Measurements from ENCODE around the gene CEBPB. TPM values are rescaled to one million over a fixed set of nuclear protein-coding genes. Genes with fewer than 3 reads are reported as not detected.
"Not testable (repeated sequence)": the region's sequence is repeated elsewhere in the genome, so short reads cannot be mapped to it uniquely, and the experiment has no call there.

The CEBPB gene
- total and polyA plus RNA-seq, 3 donors from 2014 or later: 11.3 to 40.0 (median 25.9) TPM

DNA sequence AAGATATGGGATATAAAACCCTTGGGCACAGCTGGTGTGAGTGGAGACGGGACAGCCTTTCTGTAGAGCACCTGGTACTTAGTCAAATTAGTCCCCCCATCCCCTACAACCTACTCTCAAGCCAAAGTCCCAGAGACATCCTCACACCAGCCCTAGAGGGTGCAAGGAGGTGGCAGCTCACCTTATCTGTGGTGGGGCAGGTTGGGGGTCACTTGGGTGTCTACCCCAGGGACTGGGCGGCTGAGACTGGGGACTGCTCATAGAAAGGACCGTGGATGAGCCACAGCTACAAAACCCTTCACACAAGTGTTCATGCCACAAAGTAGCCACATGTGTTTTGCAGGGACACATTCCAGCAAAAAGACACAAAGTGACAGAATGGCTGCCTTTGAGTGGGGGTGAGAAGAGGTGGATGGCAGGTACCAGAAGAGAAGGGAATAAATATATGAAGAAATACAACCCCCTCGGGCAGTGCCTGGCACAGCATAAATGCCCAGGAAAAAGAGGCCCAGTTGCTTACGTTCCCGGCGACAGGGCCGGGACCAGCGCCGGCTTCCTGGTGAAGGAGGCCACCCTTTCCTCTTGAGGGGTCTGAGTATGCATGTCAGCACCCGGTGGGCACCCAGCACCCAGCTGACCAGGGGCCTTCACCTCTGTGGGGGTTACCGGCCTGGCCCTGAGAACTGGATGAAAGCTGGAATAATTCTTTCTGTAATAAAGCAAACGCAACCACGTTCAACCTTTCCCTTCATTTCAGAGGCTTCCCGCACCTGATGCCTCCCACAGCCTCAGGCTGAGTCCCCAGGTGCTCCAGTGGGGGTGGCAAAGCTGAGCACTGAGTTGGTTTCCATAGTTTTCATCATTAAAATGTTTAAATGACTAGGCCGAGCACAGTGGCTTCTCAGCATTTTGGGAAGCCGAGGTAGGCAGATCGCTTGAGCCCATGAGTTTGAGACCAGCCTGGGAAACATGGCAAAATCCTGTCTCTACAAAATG is 14.4 kb upstream of the CEBPB start:
- TF ChIP-seq CTCF (IDR thresholded peaks at IDR 0.05) (no peak), POLR2A (IDR thresholded peaks at IDR 0.05) (no peak)
- H3K4me3 ChIP-seq: no peak overlapping the region
- no peak overlapping the region for H3K27ac ChIP-seq
- no peak for DNase-seq
- H3K4me1 ChIP-seq: peaks cover 8% of the 10 kb centered on the region
- no peaks in the 10 kb centered on the region for H3K36me3 ChIP-seq (ENCODE audit: low read depth, missing control alignments)
- intact Hi-C loops (cut with DNase I; ENCODE audit: low total_unique reads): no loop called here
- 85 to 90% methylated on average over 18 of the region's 18 CpGs for WGBS, 2 donors
- H3K9me3 ChIP-seq: no peaks in the 10 kb centered on the region
- H3K27me3 ChIP-seq: no peaks in the 10 kb centered on the region

GRCh38 chr20:50178672-50179071 is 12.0 kb upstream of the CEBPB start:
- H3K36me3 ChIP-seq (ENCODE audit: low read depth, missing control alignments); intact Hi-C loops (cut with DNase I; ENCODE audit: low total_unique reads); H3K27me3 ChIP-seq; H3K9me3 ChIP-seq; H3K4me1 ChIP-seq; DNase-seq; H3K4me3 ChIP-seq; H3K27ac ChIP-seq: not testable (repeated sequence)
- WGBS, 2 donors: 93 to 95% methylated on average over 9 of the region's 9 CpGs

- intact Hi-C loops (cut with DNase I; ENCODE audit: low total_unique reads): loop anchor here (10.0 kb wide), 1 partner anchor 393 kb away; no protein-coding TSS in a partner anchor
- Histone ChIP-seq H3K9me3 (no peaks in the 10 kb centered on the region), H3K27ac (no peak overlapping the region), H3K4me3 (no peak overlapping the region), H3K4me1 (no peaks in the 10 kb centered on the region), H3K27me3 (no peaks in the 10 kb centered on the region), H3K36me3 (ENCODE audit: low read depth, missing control alignments) (no peaks in the 10 kb centered on the region)
- 89 to 94% methylated on average over 10 of the region's 10 CpGs for WGBS, 2 donors
- TF ChIP-seq POLR2A (IDR thresholded peaks at IDR 0.05) (no peak), CTCF (IDR thresholded peaks at IDR 0.05) (no peak)
- no peak for DNase-seq
Observed at GRCh38 chr20:50181344-50181743, 9.3 kb upstream of the CEBPB start.

DNA sequence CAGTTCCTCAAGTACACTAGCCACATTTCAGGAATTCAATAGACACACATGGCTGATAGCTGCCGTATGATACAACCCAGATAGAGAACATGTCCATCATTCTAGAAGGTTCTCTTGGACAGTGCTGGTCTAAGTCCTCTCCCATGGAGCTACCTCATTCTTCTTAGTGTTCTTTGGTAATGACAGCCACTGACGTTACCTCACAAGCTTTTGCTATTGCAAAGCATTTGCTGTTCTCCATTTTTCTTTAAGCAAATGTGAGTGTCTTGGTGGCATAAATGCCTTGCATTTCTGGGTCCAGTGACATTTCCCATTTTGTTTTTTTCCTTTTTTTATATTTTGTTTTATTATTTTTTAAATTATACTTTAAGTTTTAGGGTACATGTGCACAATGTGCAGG is 8.3 kb upstream of the CEBPB start:
- TF ChIP-seq POLR2A (IDR thresholded peaks at IDR 0.05) (no peak), CTCF (IDR thresholded peaks at IDR 0.05) (no peak)
- Histone ChIP-seq H3K27me3 (no peaks in the 10 kb centered on the region), H3K4me1 (no peaks in the 10 kb centered on the region), H3K36me3 (ENCODE audit: low read depth, missing control alignments) (no peaks in the 10 kb centered on the region), H3K9me3 (no peaks in the 10 kb centered on the region), H3K4me3 (no peak overlapping the region), H3K27ac (no peak overlapping the region)
- no peak for DNase-seq
- intact Hi-C loops (cut with DNase I; ENCODE audit: low total_unique reads): loop anchor here (10.0 kb wide), 1 partner anchor 392 kb away; no protein-coding TSS in a partner anchor
- WGBS, 2 donors: 82 to 86% methylated on average over 2 of the region's 2 CpGs

DNA sequence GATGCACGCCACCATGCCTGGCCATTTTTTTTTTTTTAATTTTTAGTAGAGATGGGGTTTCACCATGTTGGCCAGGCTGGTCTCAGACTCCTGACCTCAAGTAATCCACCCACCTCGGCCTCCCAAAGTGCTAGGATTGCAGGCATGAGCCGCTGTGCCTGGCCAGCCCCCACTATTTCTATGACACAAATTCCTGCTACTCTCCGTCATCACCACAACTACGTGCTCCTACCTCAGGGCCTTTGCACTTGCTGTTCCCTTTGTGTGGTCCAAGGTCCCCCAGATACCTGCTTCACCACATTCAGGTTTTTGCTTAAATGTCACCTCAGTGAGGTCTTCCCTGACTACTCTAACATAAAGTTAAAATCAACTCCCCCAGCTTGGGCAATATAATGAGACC is 5.2 kb upstream of the CEBPB start:
- Histone ChIP-seq H3K9me3 (no peaks in the 10 kb centered on the region), H3K27ac (no peak overlapping the region), H3K27me3 (no peaks in the 10 kb centered on the region), H3K36me3 (ENCODE audit: low read depth, missing control alignments) (no peaks in the 10 kb centered on the region), H3K4me3 (no peak overlapping the region), H3K4me1 (peaks cover 6% of the 10 kb centered on the region)
- TF ChIP-seq CTCF (IDR thresholded peaks at IDR 0.05) (no peak), POLR2A (IDR thresholded peaks at IDR 0.05) (no peak)
- DNase-seq: no peak
- 95% methylated on average over 5 of the region's 5 CpGs for WGBS, 2 donors
- intact Hi-C loops (cut with DNase I; ENCODE audit: low total_unique reads): loop anchor here (5.0 to 10.0 kb wide), 2 partner anchors 277 to 389 kb away; no protein-coding TSS in a partner anchor
